ENCODE results near the gene KCNQ2. TPM values are rescaled to one million over a fixed set of nuclear protein-coding genes. Genes with fewer than 3 reads are reported as not detected.

KCNQ2 gene
- polyA plus RNA-seq, 3 donors from 2014 or later = 0.73 TPM; not detected in 2

DNA sequence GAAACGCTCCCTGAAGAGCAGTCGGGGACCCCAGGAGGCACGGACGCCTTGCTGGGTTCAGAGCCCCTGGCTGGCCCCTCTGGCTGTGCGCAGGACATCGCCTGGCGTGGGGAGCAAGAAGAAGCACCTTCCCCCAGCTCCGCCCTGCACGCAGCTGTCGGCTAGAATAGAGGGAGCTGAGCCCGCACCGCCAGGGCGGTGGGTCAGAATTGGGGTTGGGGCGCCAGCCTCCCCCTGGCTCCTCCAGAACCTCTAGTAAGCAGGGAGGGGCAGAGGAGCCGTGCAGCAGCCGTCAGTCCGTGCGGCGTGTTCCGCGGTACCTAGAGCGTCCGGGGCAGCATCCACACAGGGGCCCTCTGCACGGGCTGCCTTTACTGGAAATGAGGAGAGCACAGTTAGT is 53.2 kb downstream of the KCNQ2 start:
- Mint-ChIP-seq H3K27ac (no peak overlapping the region), H3K36me3 (no peaks in the 10 kb centered on the region), H3K27me3 (ENCODE audit: low read depth in 3 of 3) (peaks cover 0 to 1% (median 0%) of the 10 kb centered on the region in 3 donors), H3K4me1 (no peaks in the 10 kb centered on the region), H3K9me3 (no peaks in the 10 kb centered on the region), H3K4me3 (no peak overlapping the region)
- no peak for DNase-seq

DNA sequence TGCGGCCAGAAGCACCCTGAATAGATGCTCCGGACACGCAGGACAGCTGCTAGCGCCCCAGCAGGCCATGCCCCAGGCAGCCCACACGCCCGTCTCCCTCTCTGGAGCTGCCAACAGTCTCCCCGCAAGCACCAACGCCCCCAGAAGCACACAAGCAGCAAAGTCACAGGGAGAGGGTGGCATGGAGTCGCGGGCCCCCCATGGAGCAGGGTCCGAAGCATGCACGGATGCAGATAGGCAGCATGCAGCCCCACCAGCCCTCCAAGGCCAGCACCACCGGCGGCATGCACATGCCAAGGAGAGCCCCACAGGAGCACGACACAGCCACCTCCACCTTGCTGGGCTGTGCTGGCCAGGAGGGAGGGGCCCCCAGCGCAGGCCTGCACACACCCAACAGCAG is 53.8 kb downstream of the KCNQ2 start:
- no peak for DNase-seq
- Mint-ChIP-seq H3K27ac (no peak overlapping the region), H3K4me3 (no peak overlapping the region), H3K27me3 (ENCODE audit: low read depth in 3 of 3) (peaks cover 0 to 1% (median 0%) of the 10 kb centered on the region in 3 donors), H3K36me3 (no peaks in the 10 kb centered on the region), H3K9me3 (no peaks in the 10 kb centered on the region), H3K4me1 (no peaks in the 10 kb centered on the region)

DNA sequence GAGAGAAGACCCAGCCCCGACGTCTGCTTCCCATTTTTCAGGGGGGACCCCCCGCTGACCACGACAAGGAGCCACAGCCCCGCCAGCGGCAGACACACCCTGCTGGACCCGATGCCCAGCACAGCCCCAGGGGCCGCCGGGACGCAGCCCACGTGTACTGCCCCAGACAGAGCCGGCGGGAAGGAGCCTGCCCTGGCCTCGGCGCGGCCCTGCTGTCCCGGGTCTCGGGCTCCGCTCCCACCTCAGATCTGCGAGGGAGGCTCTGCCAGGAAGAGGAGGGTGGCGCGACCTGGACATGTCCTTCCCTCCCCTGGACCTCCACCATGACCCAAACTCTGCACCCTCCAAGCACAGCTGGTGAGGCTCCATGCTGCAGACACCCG is 54.7 kb downstream of the KCNQ2 start:
- Mint-ChIP-seq H3K4me1 (no peaks in the 10 kb centered on the region), H3K9me3 (no peaks in the 10 kb centered on the region), H3K27ac (no peak overlapping the region)

DNA sequence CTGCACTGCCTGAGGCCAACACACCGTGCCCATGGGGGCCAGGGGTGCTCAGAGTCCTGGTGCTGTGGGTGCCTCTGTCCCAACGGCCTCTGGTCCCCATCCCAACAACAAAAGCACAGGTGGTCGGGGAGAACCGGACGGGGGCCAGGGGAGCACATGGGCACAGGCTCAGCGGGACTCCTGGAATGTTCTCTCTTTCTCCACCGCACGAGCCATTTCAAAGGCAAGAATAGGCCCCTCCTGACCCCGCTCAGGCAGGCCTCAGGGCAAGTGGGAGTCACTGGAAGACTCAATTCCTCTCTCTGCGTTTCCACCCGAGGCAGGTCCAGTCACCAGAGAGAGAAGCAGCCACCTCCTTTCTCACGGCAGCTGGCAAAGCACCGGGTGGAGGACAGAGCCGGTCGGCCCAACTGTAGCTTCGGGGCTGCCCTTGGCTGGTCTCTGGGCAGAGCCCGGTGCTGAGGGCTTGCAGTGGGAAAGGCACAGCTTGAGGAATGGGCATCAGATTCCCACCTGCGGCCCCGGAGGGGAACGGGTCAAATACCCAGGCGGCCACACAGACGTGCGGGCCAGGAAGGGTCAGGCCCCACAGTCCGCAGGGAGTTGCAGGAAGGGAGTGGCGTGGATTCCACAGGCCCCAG is 55.2 kb downstream of the KCNQ2 start:
- Mint-ChIP-seq H3K27me3 (ENCODE audit: low read depth in 3 of 3) (peaks cover 0 to 1% (median 0%) of the 10 kb centered on the region in 3 donors), H3K4me1 (no peaks in the 10 kb centered on the region), H3K9me3 (no peaks in the 10 kb centered on the region), H3K36me3 (no peaks in the 10 kb centered on the region), H3K27ac (no peak overlapping the region), H3K4me3 (no peak overlapping the region)
- no peak for DNase-seq

More for the DNA sequence above, 54.7 kb downstream of the KCNQ2 start:
- no peak overlapping the region for H3K4me3 Mint-ChIP-seq
- peaks cover 0 to 1% (median 0%) of the 10 kb centered on the region in 3 donors for H3K27me3 Mint-ChIP-seq (ENCODE audit: low read depth in 3 of 3)
- H3K36me3 Mint-ChIP-seq = no peaks in the 10 kb centered on the region
- no peak for DNase-seq

- Mint-ChIP-seq H3K27me3 (ENCODE audit: low read depth in 3 of 3) (peaks cover 0 to 1% (median 0%) of the 10 kb centered on the region in 3 donors), H3K36me3 (no peaks in the 10 kb centered on the region), H3K4me3 (no peak overlapping the region), H3K4me1 (no peaks in the 10 kb centered on the region), H3K27ac (no peak overlapping the region), H3K9me3 (no peaks in the 10 kb centered on the region)
- no peak for DNase-seq
These were observed 55.8 kb downstream of the KCNQ2 start for GRCh38 chr20:63416631-63417030.

GRCh38 chr20:63415647-63416391 is 56.6 kb downstream of the KCNQ2 start:
- Mint-ChIP-seq H3K27ac (no peak overlapping the region), H3K9me3 (no peaks in the 10 kb centered on the region), H3K4me3 (no peak overlapping the region)

GRCh38 chr20:63414720-63415430 is 57.6 kb downstream of the KCNQ2 start:
- Mint-ChIP-seq H3K27me3 (ENCODE audit: low read depth in 3 of 3) (peaks cover 0 to 1% (median 0%) of the 10 kb centered on the region in 3 donors), H3K4me1 (no peaks in the 10 kb centered on the region), H3K27ac (no peak overlapping the region), H3K36me3 (no peaks in the 10 kb centered on the region), H3K4me3 (no peak overlapping the region), H3K9me3 (no peaks in the 10 kb centered on the region)
- no peak for DNase-seq

More at GRCh38 chr20:63415647-63416391, 56.6 kb downstream of the KCNQ2 start:
- Mint-ChIP-seq H3K36me3 (no peaks in the 10 kb centered on the region), H3K4me1 (no peaks in the 10 kb centered on the region), H3K27me3 (ENCODE audit: low read depth in 3 of 3) (peaks cover 0 to 1% (median 0%) of the 10 kb centered on the region in 3 donors)
- DNase-seq = no peak

- no peak overlapping the region for H3K27ac Mint-ChIP-seq
These were observed 58.3 kb downstream of the KCNQ2 start for GRCh38 chr20:63413963-63414684.

DNA sequence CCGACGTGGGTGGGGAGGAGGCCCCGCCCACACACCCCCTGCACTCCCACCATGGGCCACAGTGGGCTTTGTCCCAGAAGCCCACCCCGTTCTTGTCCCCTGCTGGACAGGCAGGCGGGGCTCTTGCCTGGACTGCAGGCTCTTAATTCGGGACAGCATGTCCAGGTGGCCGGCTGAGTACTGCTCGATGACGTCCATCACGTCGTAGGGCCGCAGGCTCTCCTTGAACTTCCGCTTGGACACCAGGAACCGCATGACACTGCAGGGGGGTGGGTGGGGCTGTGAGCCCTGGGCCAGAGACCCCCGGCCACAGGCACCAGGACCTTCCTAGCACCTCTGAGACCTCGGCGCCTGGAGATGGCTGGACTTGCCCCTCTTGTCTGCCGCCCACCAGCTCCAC is 59.1 kb downstream of the KCNQ2 start:
- no peaks in the 10 kb centered on the region for H3K36me3 Mint-ChIP-seq
- H3K4me1 Mint-ChIP-seq = no peaks in the 10 kb centered on the region
- no peak for DNase-seq
- H3K27ac Mint-ChIP-seq = no peak overlapping the region
- no peak overlapping the region for H3K4me3 Mint-ChIP-seq
- no peaks in the 10 kb centered on the region for H3K9me3 Mint-ChIP-seq
- H3K27me3 Mint-ChIP-seq (ENCODE audit: low read depth in 3 of 3) = peaks cover 0 to 2% (median 1%) of the 10 kb centered on the region in 3 donors

More at GRCh38 chr20:63413963-63414684, 58.3 kb downstream of the KCNQ2 start:
- Mint-ChIP-seq H3K4me3 (no peak overlapping the region), H3K27me3 (ENCODE audit: low read depth in 3 of 3) (peaks cover 0 to 1% (median 0%) of the 10 kb centered on the region in 3 donors), H3K4me1 (no peaks in the 10 kb centered on the region), H3K36me3 (no peaks in the 10 kb centered on the region), H3K9me3 (no peaks in the 10 kb centered on the region)
- DNase-seq = no peak

GRCh38 chr20:63412889-63413288 is 59.6 kb downstream of the KCNQ2 start:
- H3K4me3 Mint-ChIP-seq = no peak overlapping the region
- H3K27ac Mint-ChIP-seq = no peak overlapping the region
- no peaks in the 10 kb centered on the region for H3K4me1 Mint-ChIP-seq
- H3K36me3 Mint-ChIP-seq = no peaks in the 10 kb centered on the region
- H3K27me3 Mint-ChIP-seq (ENCODE audit: low read depth in 3 of 3) = peaks cover 0 to 2% (median 1%) of the 10 kb centered on the region in 3 donors
- H3K9me3 Mint-ChIP-seq = no peaks in the 10 kb centered on the region
- no peak for DNase-seq

GRCh38 chr20:63411898-63412631 is 60.4 kb downstream of the KCNQ2 start:
- no peaks in the 10 kb centered on the region for H3K4me1 Mint-ChIP-seq
- no peak overlapping the region for H3K27ac Mint-ChIP-seq
- H3K4me3 Mint-ChIP-seq = no peak overlapping the region

DNA sequence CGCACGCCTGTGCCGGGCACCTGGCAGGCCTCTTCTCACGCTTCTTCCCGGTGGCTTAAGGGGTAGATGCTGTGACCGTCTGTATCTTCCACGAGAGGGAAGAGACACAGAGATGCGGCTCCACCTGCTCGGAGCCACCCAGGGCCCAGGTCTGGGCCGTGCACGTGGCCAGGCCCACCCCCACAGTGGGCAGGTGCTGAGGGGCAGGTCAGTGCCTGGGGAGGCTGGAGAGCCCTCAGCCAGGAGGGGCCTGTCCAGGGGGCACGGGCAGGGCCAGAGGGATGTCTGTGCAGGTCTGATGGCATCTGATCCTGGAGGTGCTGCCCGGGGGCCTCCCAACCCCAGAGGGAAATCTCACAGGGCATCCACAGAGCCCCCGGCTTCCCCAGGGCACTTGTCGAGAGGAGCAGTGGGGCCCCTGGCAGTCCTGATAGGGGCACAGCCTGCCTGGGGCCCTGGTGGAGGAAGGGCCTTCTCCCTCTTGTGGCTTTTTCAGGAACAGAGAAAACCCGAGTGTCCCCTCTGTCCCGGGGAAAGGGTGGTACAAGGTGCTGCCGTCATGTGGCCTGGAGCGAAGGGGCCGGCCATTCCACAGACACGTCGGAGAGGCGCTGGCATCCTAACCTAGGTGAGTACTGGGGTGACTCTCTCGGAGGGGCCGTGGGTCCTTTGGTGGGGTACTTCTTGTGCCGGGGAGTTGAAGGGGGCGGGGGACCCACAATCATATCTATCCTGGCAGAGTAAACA is 61.1 kb downstream of the KCNQ2 start:
- no peak for DNase-seq
- no peaks in the 10 kb centered on the region for H3K36me3 Mint-ChIP-seq

More at GRCh38 chr20:63411898-63412631, 60.4 kb downstream of the KCNQ2 start:
- no peak for DNase-seq
- Mint-ChIP-seq H3K36me3 (no peaks in the 10 kb centered on the region), H3K9me3 (no peaks in the 10 kb centered on the region), H3K27me3 (ENCODE audit: low read depth in 3 of 3) (peaks cover 0 to 2% (median 0%) of the 10 kb centered on the region in 3 donors)

More for the DNA sequence above, 61.1 kb downstream of the KCNQ2 start:
- H3K4me3 Mint-ChIP-seq = no peak overlapping the region
- H3K9me3 Mint-ChIP-seq = no peaks in the 10 kb centered on the region
- H3K27ac Mint-ChIP-seq = no peak overlapping the region
- H3K27me3 Mint-ChIP-seq (ENCODE audit: low read depth in 3 of 3) = peaks cover 0 to 2% (median 0%) of the 10 kb centered on the region in 3 donors
- H3K4me1 Mint-ChIP-seq = no peaks in the 10 kb centered on the region
